ENCODE measurements around the gene FARP1.

- no peak for TF ChIP-seq CTCF (IDR thresholded peaks at IDR 0.05)
- TF ChIP-seq POLR2AphosphoS5 (IDR thresholded peaks at IDR 0.05; ENCODE audit: insufficient read depth in 1 of 2, low read depth in 1 of 2), result no peak
These were observed 204.2 kb downstream of the FARP1 start for GRCh38 chr13:98346904-98347636.
